HG03039 (cell line): ENCODE measurements around the gene TAS2R50.

Source experiments
- ATAC-seq: cut with Tn5 transposase; IDR thresholded peaks from one replicate; pipeline ENCODE4 v1.9.1; 2021; ENCODE audit warnings: mild to moderate bottlenecking, moderate library complexity; ENCODE audit not compliant: unreplicated experiment

TAS2R50 gene

GRCh38 chr12:10956085-10956484 lies 30.6 kb downstream of the TAS2R50 start:
- ATAC-seq: no peak

GRCh38 chr12:10952645-10953044 lies 34.1 kb downstream of the TAS2R50 start:
- ATAC-seq: no peak

GRCh38 chr12:10943167-10943566 lies 43.5 kb downstream of the TAS2R50 start:
- no peak for ATAC-seq

GRCh38 chr12:10941916-10942607 lies 44.6 kb downstream of the TAS2R50 start:
- ATAC-seq: no peak

- no peak for ATAC-seq
Observed at GRCh38 chr12:10941369-10941768, 45.3 kb downstream of the TAS2R50 start.

- ATAC-seq: no peak
Observed at GRCh38 chr12:10940389-10940788, 46.3 kb downstream of the TAS2R50 start.

- no peak for ATAC-seq
Observed at GRCh38 chr12:10939163-10939562, 47.5 kb downstream of the TAS2R50 start, which contains the start of gene TAS2R14. TAS2R14 (minus strand) TSS chr12:10939263; CDS start chr12:10939207, 56 bp downstream.

GRCh38 chr12:10936506-10936905 lies 50.2 kb downstream of the TAS2R50 start:
- ATAC-seq: no peak
